Astrocyte (in vitro differentiated cells and primary cell): ENCODE measurements around the gene ACOT7.

Experiments
- EZH2 ChIP-seq: IDR thresholded peaks from 2 replicates; pipeline ENCODE4 v1.6.1; 2012; ENCODE audit warnings: mild to moderate bottlenecking, low read length, inconsistent platforms; ENCODE audit not compliant: insufficient read depth
- TF ChIP-seq, protein P1 (sequence below): IDR thresholded peaks from 2 replicates; pipeline ENCODE4 v1.5.1; 2011; ENCODE audit warnings: low read depth, mild to moderate bottlenecking, inconsistent platforms, low read length, moderate library complexity; ENCODE audit not compliant: insufficient read depth

DNA sequence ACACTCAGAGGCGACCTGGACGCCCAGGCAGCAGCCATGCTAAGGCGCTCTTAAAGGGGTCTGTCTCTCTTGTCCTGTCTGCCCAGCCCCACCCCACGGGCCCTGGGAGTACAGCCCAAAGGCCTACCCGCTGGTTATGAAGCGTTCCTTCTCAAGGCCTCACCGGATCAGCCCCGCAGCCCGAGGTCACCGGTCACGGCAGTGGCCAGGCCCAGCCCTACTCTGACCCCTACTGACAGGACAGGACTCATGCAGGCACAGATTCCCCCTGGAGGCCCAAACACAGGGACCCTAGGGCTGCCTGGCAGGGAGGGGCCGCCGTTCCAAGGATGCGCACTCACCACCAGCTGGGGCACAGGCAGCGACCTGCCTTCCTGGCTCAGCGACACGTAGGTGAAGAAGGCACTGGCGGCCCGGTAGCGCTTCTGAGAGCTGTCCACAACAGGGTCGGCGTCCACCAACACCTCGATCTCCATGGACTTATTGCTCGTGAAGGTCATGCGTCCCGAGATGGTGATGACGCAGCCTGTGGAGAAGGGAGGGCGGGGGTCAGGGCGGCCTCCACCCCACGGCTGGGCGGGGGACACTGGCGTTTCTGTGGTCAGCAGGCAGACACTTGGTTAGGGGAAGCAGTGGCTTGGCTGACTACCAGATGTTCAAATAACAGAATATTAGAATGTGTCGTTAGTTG is 112.7 kb downstream of the ACOT7 start:
- TF ChIP-seq, protein P1, sequence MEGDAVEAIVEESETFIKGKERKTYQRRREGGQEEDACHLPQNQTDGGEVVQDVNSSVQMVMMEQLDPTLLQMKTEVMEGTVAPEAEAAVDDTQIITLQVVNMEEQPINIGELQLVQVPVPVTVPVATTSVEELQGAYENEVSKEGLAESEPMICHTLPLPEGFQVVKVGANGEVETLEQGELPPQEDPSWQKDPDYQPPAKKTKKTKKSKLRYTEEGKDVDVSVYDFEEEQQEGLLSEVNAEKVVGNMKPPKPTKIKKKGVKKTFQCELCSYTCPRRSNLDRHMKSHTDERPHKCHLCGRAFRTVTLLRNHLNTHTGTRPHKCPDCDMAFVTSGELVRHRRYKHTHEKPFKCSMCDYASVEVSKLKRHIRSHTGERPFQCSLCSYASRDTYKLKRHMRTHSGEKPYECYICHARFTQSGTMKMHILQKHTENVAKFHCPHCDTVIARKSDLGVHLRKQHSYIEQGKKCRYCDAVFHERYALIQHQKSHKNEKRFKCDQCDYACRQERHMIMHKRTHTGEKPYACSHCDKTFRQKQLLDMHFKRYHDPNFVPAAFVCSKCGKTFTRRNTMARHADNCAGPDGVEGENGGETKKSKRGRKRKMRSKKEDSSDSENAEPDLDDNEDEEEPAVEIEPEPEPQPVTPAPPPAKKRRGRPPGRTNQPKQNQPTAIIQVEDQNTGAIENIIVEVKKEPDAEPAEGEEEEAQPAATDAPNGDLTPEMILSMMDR = no peak
- TF ChIP-seq EZH2 = no peak
